Activated CD8-positive, alpha-beta T cell treated with anti-CD3 and anti-CD28 coated beads for 36 hours (primary cell): ENCODE data around the gene LIN7A. TPM values are rescaled to one million over a fixed set of nuclear protein-coding genes. Genes with fewer than 3 reads are reported as not detected.

Experiments
- ATAC-seq: fragments of 200-7000 bp; cut with Tn5 transposase; one replicate; pipeline ENCODE4 v1.10.0; 2021; ENCODE audit warnings: mild to moderate bottlenecking, moderate library complexity
- CTCF ChIA-PET: fragments of 350-600 bp; sonication (Branson Sonifier 250); formaldehyde crosslinking; loops from one replicate; lab custom pipeline; 2021; ENCODE audit warnings: antibody characterized with exemption; lab: Charles Lee
- POLR2A ChIA-PET: fragments of 350-600 bp; sonication (Branson Sonifier 250); formaldehyde crosslinking; loops from one replicate; lab custom pipeline; 2021; ENCODE audit warnings: antibody characterized with exemption; lab: Charles Lee
- DNase-seq: peaks from one replicate; pipeline ENCODE4 v3.0.0-alpha.2; 2020
- H3K27ac Mint-ChIP-seq: one replicate; pipeline ENCODE4 v1.8.0; 2021; ENCODE audit warnings: mild to moderate bottlenecking, mixed read lengths
- H3K27me3 Mint-ChIP-seq: one replicate; pipeline ENCODE4 v1.8.0; 2021; ENCODE audit warnings: mixed read lengths
- H3K36me3 Mint-ChIP-seq: one replicate; pipeline ENCODE4 v1.8.0; 2021; ENCODE audit warnings: low read depth, mixed read lengths
- H3K4me1 Mint-ChIP-seq: one replicate; pipeline ENCODE4 v1.8.0; 2021; ENCODE audit warnings: low read depth, mixed read lengths
- H3K4me3 Mint-ChIP-seq: one replicate; pipeline ENCODE4 v1.8.0; 2021; ENCODE audit warnings: mild to moderate bottlenecking, moderate library complexity, mixed read lengths
- H3K9me3 Mint-ChIP-seq: one replicate; pipeline ENCODE4 v1.8.0; 2021; ENCODE audit warnings: mixed read lengths
- intact Hi-C: fragments of 100-400 bp; cut with micrococcal nuclease; formaldehyde crosslinking; loops from one replicate; pipeline ENCODE4 v1.10.0; 2022
- total RNA-seq, 2 experiments: library from RNA; stranded (reverse); gene quantifications; one replicate each; pipeline ENCODE4 v1.2.3, GENCODE V29; 2021
- TF ChIP-seq, protein P1 (sequence below): fragments of 200-600 bp; IDR thresholded peaks from one replicate; pipeline ENCODE4 v1.8.0; 2022; ENCODE audit warnings: antibody characterized with exemption, mild to moderate bottlenecking

The LIN7A gene
- total RNA-seq, 2 experiments from 2014 or later = not detected

DNA sequence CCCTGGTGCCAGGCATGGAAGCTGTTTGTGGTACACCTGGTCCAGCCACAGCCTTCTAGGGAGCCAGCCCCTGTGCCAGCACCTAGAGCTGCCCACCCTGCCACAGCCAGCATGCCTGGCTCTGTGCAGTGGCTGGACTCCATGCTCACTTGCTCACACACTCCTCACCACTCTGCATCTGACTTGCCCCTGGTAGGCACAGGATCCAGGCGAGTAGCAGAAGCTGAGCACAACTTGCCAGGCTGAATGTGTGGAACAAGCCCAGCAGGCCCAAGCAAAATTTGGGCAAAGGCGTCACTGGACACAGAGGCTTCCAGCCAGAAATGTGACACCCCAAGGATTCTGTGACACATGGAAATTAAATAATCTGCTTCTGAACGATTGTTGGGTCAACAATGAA, 114.3 kb downstream of the LIN7A start:
- Mint-ChIP-seq H3K27ac (no peak overlapping the region), H3K9me3 (no peaks in the 10 kb centered on the region), H3K36me3 (no peaks in the 10 kb centered on the region), H3K27me3 (no peaks in the 10 kb centered on the region), H3K4me1 (no peaks in the 10 kb centered on the region), H3K4me3 (no peak overlapping the region)
- TF ChIP-seq, protein P1, sequence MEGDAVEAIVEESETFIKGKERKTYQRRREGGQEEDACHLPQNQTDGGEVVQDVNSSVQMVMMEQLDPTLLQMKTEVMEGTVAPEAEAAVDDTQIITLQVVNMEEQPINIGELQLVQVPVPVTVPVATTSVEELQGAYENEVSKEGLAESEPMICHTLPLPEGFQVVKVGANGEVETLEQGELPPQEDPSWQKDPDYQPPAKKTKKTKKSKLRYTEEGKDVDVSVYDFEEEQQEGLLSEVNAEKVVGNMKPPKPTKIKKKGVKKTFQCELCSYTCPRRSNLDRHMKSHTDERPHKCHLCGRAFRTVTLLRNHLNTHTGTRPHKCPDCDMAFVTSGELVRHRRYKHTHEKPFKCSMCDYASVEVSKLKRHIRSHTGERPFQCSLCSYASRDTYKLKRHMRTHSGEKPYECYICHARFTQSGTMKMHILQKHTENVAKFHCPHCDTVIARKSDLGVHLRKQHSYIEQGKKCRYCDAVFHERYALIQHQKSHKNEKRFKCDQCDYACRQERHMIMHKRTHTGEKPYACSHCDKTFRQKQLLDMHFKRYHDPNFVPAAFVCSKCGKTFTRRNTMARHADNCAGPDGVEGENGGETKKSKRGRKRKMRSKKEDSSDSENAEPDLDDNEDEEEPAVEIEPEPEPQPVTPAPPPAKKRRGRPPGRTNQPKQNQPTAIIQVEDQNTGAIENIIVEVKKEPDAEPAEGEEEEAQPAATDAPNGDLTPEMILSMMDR = no peak
- ATAC-seq (no peak), DNase-seq (no peak)
- intact Hi-C loops = no loop called here
- ChIA-PET CTCF (no interaction called here), POLR2A (no interaction called here)

DNA sequence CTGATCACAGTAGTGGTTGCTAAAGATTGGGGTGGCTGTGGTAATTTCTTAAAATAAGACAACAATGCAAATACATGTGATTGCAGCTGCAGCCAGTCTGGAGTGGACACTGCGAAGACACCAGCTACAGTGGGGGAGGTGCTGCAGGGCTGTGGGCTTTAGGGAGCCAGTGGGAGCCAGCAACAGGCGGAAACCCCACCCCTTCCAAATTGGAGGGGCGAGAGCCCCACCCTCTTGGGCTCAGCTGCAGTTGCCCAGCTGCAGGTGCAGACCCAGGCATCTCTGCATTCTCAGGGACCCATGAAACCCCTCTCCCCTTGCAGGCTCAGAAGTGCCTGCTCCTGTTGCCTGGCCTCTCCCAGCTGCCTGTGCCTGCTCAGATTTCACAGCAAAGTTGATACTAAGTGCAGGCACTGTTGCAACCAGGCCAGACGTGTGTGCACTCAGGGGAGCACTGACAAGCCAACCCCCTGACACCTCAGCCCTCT, 116.2 kb downstream of the LIN7A start:
- ATAC-seq (no peak), DNase-seq (no peak)
- no peaks in the 10 kb centered on the region for H3K9me3 Mint-ChIP-seq
- intact Hi-C loops = no loop called here
- ChIA-PET POLR2A (no interaction called here), CTCF (no interaction called here)
- no peaks in the 10 kb centered on the region for H3K36me3 Mint-ChIP-seq
- H3K27me3 Mint-ChIP-seq = no peaks in the 10 kb centered on the region
- no peak overlapping the region for H3K27ac Mint-ChIP-seq
- H3K4me3 Mint-ChIP-seq = no peak overlapping the region
- TF ChIP-seq, protein P1 = no peak
- no peaks in the 10 kb centered on the region for H3K4me1 Mint-ChIP-seq

DNA sequence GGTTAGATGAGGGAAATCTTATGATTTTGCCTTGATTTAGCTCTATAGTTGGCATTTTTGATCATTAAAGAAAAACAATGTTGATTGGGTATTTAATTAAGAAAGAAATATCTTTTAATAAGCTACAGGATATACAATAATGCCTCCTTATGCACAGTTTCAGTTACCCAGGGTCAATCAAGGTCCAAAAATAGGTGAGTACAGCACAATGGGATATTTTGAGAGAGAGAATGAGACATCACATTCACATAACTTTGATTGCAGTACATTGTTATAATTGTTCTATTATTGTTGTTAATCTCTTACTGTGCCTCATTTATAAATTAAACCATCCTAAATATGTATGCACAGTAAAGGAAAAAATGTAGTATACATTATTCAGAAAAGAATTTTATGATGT, 118.9 kb downstream of the LIN7A start:
- DNase-seq = no peak

DNA sequence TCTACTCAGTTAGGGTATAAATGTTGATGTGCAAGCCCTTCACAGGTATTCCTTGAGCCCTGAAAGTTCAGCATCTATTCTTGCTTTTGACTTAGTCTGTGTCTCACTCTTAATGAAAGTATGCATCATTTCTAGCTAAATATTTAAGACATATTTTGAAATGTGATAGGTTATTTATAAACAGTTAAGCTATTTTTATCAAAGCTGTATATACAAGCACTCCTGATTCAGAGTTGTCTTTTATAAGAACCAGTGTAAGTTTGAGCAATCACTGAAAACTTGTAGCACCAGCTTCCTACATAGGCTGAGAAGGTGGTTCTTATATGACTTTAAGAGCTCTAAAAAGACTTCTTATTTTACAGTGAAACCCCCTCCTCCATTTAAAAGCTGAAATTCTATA, 122.4 kb downstream of the LIN7A start:
- no peak overlapping the region for H3K27ac Mint-ChIP-seq
- ATAC-seq = no peak
- H3K9me3 Mint-ChIP-seq = no peaks in the 10 kb centered on the region
- intact Hi-C loops = no loop called here
- H3K36me3 Mint-ChIP-seq = no peaks in the 10 kb centered on the region
- TF ChIP-seq, protein P1 = no peak
- POLR2A ChIA-PET = no interaction called here
- H3K27me3 Mint-ChIP-seq = no peaks in the 10 kb centered on the region
- no peaks in the 10 kb centered on the region for H3K4me1 Mint-ChIP-seq
- CTCF ChIA-PET = no interaction called here
- no peak for DNase-seq
- no peak overlapping the region for H3K4me3 Mint-ChIP-seq

More for the DNA sequence above, 118.9 kb downstream of the LIN7A start:
- TF ChIP-seq, protein P1 = no peak
- no peak for ATAC-seq
- H3K36me3 Mint-ChIP-seq = no peaks in the 10 kb centered on the region
- no peak overlapping the region for H3K4me3 Mint-ChIP-seq
- no peaks in the 10 kb centered on the region for H3K27me3 Mint-ChIP-seq
- POLR2A ChIA-PET = no interaction called here
- no peak overlapping the region for H3K27ac Mint-ChIP-seq
- intact Hi-C loops = no loop called here
- no peaks in the 10 kb centered on the region for H3K9me3 Mint-ChIP-seq
- no peaks in the 10 kb centered on the region for H3K4me1 Mint-ChIP-seq
- CTCF ChIA-PET = no interaction called here

DNA sequence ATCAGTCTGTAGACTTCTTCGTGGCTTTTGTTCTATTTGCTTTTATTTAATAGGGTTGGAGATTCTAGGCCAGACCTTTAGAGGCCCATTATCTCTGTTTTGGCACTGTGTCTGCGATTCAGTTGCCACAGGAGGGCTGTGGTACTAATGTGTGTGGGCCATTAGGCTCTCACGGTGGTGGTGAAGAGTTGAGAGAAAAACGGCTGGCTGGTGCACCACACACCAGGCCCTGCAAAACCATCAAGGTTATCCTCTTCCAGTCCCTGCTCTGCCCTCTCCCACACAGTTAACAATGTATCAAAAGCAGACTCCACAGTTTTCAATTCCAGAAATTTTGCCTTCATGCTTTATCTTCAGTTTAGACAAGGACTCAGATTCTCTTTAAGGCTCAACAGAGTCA, 123.3 kb downstream of the LIN7A start:
- no peak overlapping the region for H3K4me3 Mint-ChIP-seq
- no peaks in the 10 kb centered on the region for H3K27me3 Mint-ChIP-seq
- CTCF ChIA-PET = no interaction called here
- no peaks in the 10 kb centered on the region for H3K36me3 Mint-ChIP-seq
- TF ChIP-seq, protein P1 = no peak
- ATAC-seq (no peak), DNase-seq (no peak)
- POLR2A ChIA-PET = no interaction called here
- intact Hi-C loops = no loop called here
- no peak overlapping the region for H3K27ac Mint-ChIP-seq
- no peaks in the 10 kb centered on the region for H3K4me1 Mint-ChIP-seq
- no peaks in the 10 kb centered on the region for H3K9me3 Mint-ChIP-seq
